HepG2 (cell line): ENCODE data around the gene EIF3A. TPM values are rescaled to one million over a fixed set of nuclear protein-coding genes. Genes with fewer than 3 reads are reported as not detected.

ENCODE experiments used
- ATAC-seq: fragments of 200-7000 bp; cut with Tn5 transposase; 3 replicates; pipeline ENCODE4 v1.9.1; 2020; ENCODE audit warnings: mild to moderate bottlenecking, moderate library complexity
- BruUV-seq: library from RNA; stranded (reverse); fragments of 400-500 nt; replicated peaks from 2 replicates; lab custom pipeline; 2021; lab: Mats Ljungman, UMichigan
- CTCF ChIA-PET: fragments of 300-600 bp; formaldehyde crosslinking; extraction: SDS; loops from one replicate; lab custom pipeline; 2021; ENCODE audit warnings: low total read pairs, inconsistent platforms, low intra/inter-chr PET ratio; lab: Yijun Ruan, JAX
- POLR2A ChIA-PET: fragments of 350-600 bp; sonication (Branson Sonifier 250); formaldehyde crosslinking; loops from one replicate; lab custom pipeline; 2020; ENCODE audit warnings: antibody characterized with exemption, inconsistent platforms; lab: Yijun Ruan, JAX
- DNase-seq: peaks from one replicate; pipeline ENCODE4 v3.0.0-alpha.2; 2015; ENCODE audit warnings: low spot score
- FAIRE-seq: peaks from 3 replicates; lab custom pipeline; 2011; peaks lifted over from hg19 to GRCh38; lab: Jason Lieb, UNC
- H2AFZ ChIP-seq: one replicate; pipeline ENCODE4 v1.6.1; 2011; ENCODE audit warnings: low read length, inconsistent platforms
- H3K27ac ChIP-seq: fragments of 300-600 bp; 3 replicates; pipeline ENCODE4 v1.8.0; 2011; ENCODE audit warnings: mixed run types, mild to moderate bottlenecking, mixed read lengths, low read length, inconsistent platforms; ENCODE audit not compliant: insufficient read depth; ENCODE audit errors: extremely low read length
- H3K27me3 ChIP-seq, 2 experiments: fragments of 200-600 bp in 1 of 2; 2 replicates in 1 of 2; 3 replicates in 1 of 2; pipeline versions ENCODE4 v1.6.0 to v1.8.0; 2011; ENCODE audit warnings: low read length in 2 of 2, mild to moderate bottlenecking in 2 of 2, moderate library complexity in 2 of 2, inconsistent platforms in 1 of 2; ENCODE audit not compliant: insufficient read depth in 2 of 2, control insufficient read depth in 1 of 2
- H3K36me3 ChIP-seq, 2 experiments: fragments of 200-600 bp in 1 of 2; replicated peaks in 1 of 2; 2 replicates in 1 of 2; 3 replicates in 1 of 2; pipeline versions ENCODE4 v1.5.1 to v1.8.0; 2011; ENCODE audit warnings: low read length in 2 of 2, inconsistent platforms in 1 of 2; ENCODE audit not compliant: insufficient read depth in 2 of 2, control insufficient read depth in 1 of 2
- H3K4me1 ChIP-seq: 2 replicates; pipeline ENCODE4 v1.5.1; 2012; ENCODE audit warnings: low read length, inconsistent platforms; ENCODE audit not compliant: insufficient read depth
- H3K4me2 ChIP-seq: 2 replicates; pipeline ENCODE4 v1.6.0; 2011; ENCODE audit warnings: low read depth, low read length, inconsistent platforms
- H3K4me3 ChIP-seq, 3 experiments: fragments of 200-600 bp in 1 of 3; sonication (generic), shearing (Covaris generic) in 1 of 3; replicated peaks in 1 of 3; 2 replicates each; pipeline ENCODE4 v1.5.1; 2011 to 2016; ENCODE audit warnings: low read length in 3 of 3, inconsistent platforms in 2 of 3, low read depth in 2 of 3, mild to moderate bottlenecking in 2 of 3, control low read depth in 1 of 3, mixed read lengths in 1 of 3; ENCODE audit not compliant: insufficient read depth in 1 of 3
- H3K79me2 ChIP-seq: one replicate; pipeline ENCODE4 v1.6.1; 2011; ENCODE audit warnings: low read length, inconsistent platforms; ENCODE audit not compliant: insufficient read depth
- H3K9ac ChIP-seq: 2 replicates; pipeline ENCODE4 v1.6.0; 2011; ENCODE audit warnings: mild to moderate bottlenecking, low read depth, low read length, inconsistent platforms; ENCODE audit not compliant: insufficient read depth
- H3K9me3 ChIP-seq: 2 replicates; pipeline ENCODE4 v1.5.1; 2012; ENCODE audit warnings: mild to moderate bottlenecking, low read length
- H4K20me1 ChIP-seq: 2 replicates; pipeline ENCODE4 v1.6.0; 2011; ENCODE audit warnings: inconsistent platforms, mild to moderate bottlenecking, low read length, moderate library complexity; ENCODE audit not compliant: insufficient read depth
- ARNT2 ChIP-seq: sonication (generic); formaldehyde crosslinking; IDR thresholded peaks from 2 replicates; pipeline ENCODE4 v1.8.0; 2022; ENCODE audit warnings: mild to moderate bottlenecking, low read depth, missing genetic modification reagents, moderate library complexity
- BORCS8-MEF2B ChIP-seq: sonication (generic); formaldehyde crosslinking; IDR thresholded peaks from 2 replicates; pipeline ENCODE4 v1.8.0; 2022; ENCODE audit warnings: mild to moderate bottlenecking, missing genetic modification reagents
- BRD4 ChIP-seq: sonication (generic); formaldehyde crosslinking; IDR thresholded peaks from 2 replicates; pipeline ENCODE4 v1.4.0; 2020; ENCODE audit warnings: missing genetic modification reagents
- E2F1 ChIP-seq: sonication (generic); formaldehyde crosslinking; IDR thresholded peaks from 2 replicates; pipeline ENCODE4 v1.5.0; 2020; ENCODE audit warnings: missing genetic modification reagents
- FOXJ3 ChIP-seq: sonication (generic); formaldehyde crosslinking; IDR thresholded peaks from 2 replicates; pipeline ENCODE4 v1.4.0; 2020; ENCODE audit warnings: missing genetic modification reagents, mild to moderate bottlenecking, borderline replicate concordance
- GPN1 ChIP-seq: sonication (generic); formaldehyde crosslinking; IDR thresholded peaks from 2 replicates; pipeline ENCODE4 v1.5.1; 2020; ENCODE audit warnings: missing genetic modification reagents, borderline replicate concordance
- NFYC ChIP-seq: IDR thresholded peaks from 2 replicates; pipeline ENCODE4 v1.6.1; 2016; ENCODE audit warnings: missing genetic modification reagents, missing compliant biosample characterization
- RORA ChIP-seq: sonication (generic); formaldehyde crosslinking; IDR thresholded peaks from 2 replicates; pipeline ENCODE4 v1.5.0; 2020; ENCODE audit warnings: mild to moderate bottlenecking, missing genetic modification reagents, moderate library complexity
- SAFB2 ChIP-seq: sonication (generic); formaldehyde crosslinking; IDR thresholded peaks from 2 replicates; pipeline ENCODE4 v1.5.1; 2020; ENCODE audit warnings: missing genetic modification reagents, low read depth, mild to moderate bottlenecking, borderline replicate concordance
- SRSF9 ChIP-seq: fragments of 200-400 bp; formaldehyde crosslinking; IDR thresholded peaks from 2 replicates; pipeline ENCODE4 v1.6.1; 2018; ENCODE audit warnings: borderline replicate concordance, mild to moderate bottlenecking, low read depth, low read length; ENCODE audit not compliant: insufficient read depth, poor library complexity, severe bottlenecking
- TFDP1 ChIP-seq: IDR thresholded peaks from 2 replicates; pipeline ENCODE4 v1.6.1; 2016; ENCODE audit warnings: missing compliant biosample characterization, missing genetic modification reagents, borderline replicate concordance
- ZFP37 ChIP-seq: sonication (generic); formaldehyde crosslinking; IDR thresholded peaks from 2 replicates; pipeline ENCODE4 v1.4.0; 2020; ENCODE audit warnings: missing genetic modification reagents, borderline replicate concordance
- ZNF230 ChIP-seq: sonication (generic); formaldehyde crosslinking; IDR thresholded peaks from 2 replicates; pipeline ENCODE4 v1.4.0; 2020; ENCODE audit warnings: mild to moderate bottlenecking, missing genetic modification reagents
- ZNF451 ChIP-seq: sonication (generic); formaldehyde crosslinking; IDR thresholded peaks from 2 replicates; pipeline ENCODE4 v1.5.0; 2020; ENCODE audit warnings: mild to moderate bottlenecking, missing genetic modification reagents
- ZNF503 ChIP-seq: sonication (generic); formaldehyde crosslinking; IDR thresholded peaks from 2 replicates; pipeline ENCODE4 v1.4.0; 2020; ENCODE audit warnings: missing genetic modification reagents
- WGBS: methylation state at CpG from one replicate; pipeline ENCODE4 v1.1.6; 2017; ENCODE audit warnings: low lambda C conversion rate; 5-methylcytosine and 5-hydroxymethylcytosine counted together
- in situ Hi-C: cut with HindIII; loops from 2 replicates; pipeline ENCODE4 v1.10.0; 2017; ENCODE audit warnings: low pct_unique_long_range_greater_than_20kb; ENCODE audit not compliant: extremely low pct_ligation_motif_present
- intact Hi-C: fragments of 100-400 bp; cut with micrococcal nuclease; formaldehyde crosslinking; loops from one replicate; pipeline ENCODE4 v1.10.0; 2022; ENCODE audit not compliant: unreplicated experiment
- polyA plus RNA-seq, 8 experiments: library from polyadenylated mRNA; depleted of rRNA in 3 of 8; stranded (reverse) in 7 of 8; unstranded in 1 of 8; fragments of >200 nt; fragmentation: Illumina TruSeq in 4 of 8; extraction: Trizol in 4 of 8; gene quantifications; 2 replicates each; pipeline versions ENCODE4 v1.2.1 to v1.2.3, GENCODE V29; 2011 to 2016; ENCODE audit warnings: low read depth in 4 of 8, missing spikeins in 1 of 8, mixed read lengths in 1 of 8; ENCODE audit not compliant: insufficient read depth in 1 of 8
- total RNA-seq, 5 experiments: library from RNA; depleted of rRNA; stranded (reverse); fragments of >200 nt; fragmentation: Illumina TruSeq; extraction: Trizol; gene quantifications; 2 replicates each; pipeline ENCODE4 v1.2.3, GENCODE V29; 2016; ENCODE audit warnings: low read depth in 1 of 5
- TF ChIP-seq, protein P1 (sequence below): sonication (generic); formaldehyde crosslinking; IDR thresholded peaks from 2 replicates; pipeline ENCODE4 v1.9.0; 2022; ENCODE audit warnings: low read depth, missing genetic modification reagents
- TF ChIP-seq, protein P2 (sequence below): IDR thresholded peaks from 2 replicates; pipeline ENCODE4 v1.6.1; 2016; ENCODE audit warnings: control low read depth

The EIF3A gene
- total and polyA plus RNA-seq, 2 of the 13 experiments (the other 11 are each of a cell fraction or from before 2014, with no cell fraction given): 25.6 to 117 TPM

DNA sequence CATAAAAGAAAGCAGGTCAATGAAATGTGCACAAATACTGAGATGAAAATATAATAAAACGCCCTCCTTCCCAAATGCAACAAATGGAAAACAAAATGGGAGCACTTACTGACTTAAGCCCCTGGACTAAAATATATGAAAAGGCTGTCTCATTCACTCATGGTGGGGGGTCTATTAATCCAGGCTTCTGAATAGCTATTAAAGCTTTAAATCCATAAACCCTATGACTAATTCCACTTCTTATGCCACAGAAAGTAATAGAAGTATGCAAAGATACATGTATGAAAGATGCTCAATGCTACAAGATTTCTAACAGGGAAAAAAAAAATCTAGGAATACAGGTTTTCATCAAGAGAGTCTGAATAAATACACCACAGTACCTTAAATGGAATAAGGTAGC is 20.5 kb downstream of the EIF3A start:
- H4K20me1 ChIP-seq: no peaks in the 10 kb centered on the region
- BruUV-seq: no TSS peak
- peaks cover 38 to 90% of the 10 kb centered on the region in 2 experiments for H3K36me3 ChIP-seq
- ChIA-PET CTCF (no interaction called here), POLR2A (no interaction called here)
- ATAC-seq (no peak), DNase-seq (no peak), FAIRE-seq (no peak)
- no peak overlapping the region for H2AFZ ChIP-seq
- intact Hi-C loops: loop anchor here (2.0 kb wide), 1 partner anchor 13 kb away; no protein-coding TSS in a partner anchor
- no peak overlapping the region for H3K4me3 ChIP-seq
- H3K79me2 ChIP-seq: peaks cover 22% of the 10 kb centered on the region
- H3K9ac ChIP-seq: no peak overlapping the region
- H3K27me3 ChIP-seq: no peaks in the 10 kb centered on the region
- no peak overlapping the region for H3K27ac ChIP-seq
- no peaks in the 10 kb centered on the region for H3K9me3 ChIP-seq
- WGBS: 94% methylated on average over 1 of the region's 1 CpG
- H3K4me1 ChIP-seq: no peaks in the 10 kb centered on the region
- in situ Hi-C loops: no loop called here
- no peak overlapping the region for H3K4me2 ChIP-seq
- TF ChIP-seq, protein P1, sequence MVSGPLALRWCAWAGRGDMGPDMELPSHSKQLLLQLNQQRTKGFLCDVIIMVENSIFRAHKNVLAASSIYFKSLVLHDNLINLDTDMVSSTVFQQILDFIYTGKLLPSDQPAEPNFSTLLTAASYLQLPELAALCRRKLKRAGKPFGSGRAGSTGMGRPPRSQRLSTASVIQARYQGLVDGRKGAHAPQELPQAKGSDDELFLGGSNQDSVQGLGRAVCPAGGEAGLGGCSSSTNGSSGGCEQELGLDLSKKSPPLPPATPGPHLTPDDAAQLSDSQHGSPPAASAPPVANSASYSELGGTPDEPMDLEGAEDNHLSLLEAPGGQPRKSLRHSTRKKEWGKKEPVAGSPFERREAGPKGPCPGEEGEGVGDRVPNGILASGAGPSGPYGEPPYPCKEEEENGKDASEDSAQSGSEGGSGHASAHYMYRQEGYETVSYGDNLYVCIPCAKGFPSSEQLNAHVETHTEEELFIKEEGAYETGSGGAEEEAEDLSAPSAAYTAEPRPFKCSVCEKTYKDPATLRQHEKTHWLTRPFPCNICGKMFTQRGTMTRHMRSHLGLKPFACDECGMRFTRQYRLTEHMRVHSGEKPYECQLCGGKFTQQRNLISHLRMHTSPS: no peak
- no peak for TF ChIP-seq NFYC (CRISPR knock-in tag)
- no peak for TF ChIP-seq SAFB2 (CRISPR knock-in tag)
- no peak for TF ChIP-seq SRSF9
- TF ChIP-seq TFDP1 (CRISPR knock-in tag): no peak
- no peak for TF ChIP-seq ZNF230 (CRISPR knock-in tag)
- TF ChIP-seq BRD4 (CRISPR knock-in tag): no peak
- no peak for TF ChIP-seq ZFP37 (CRISPR knock-in tag)
- TF ChIP-seq ARNT2 (CRISPR knock-in tag): no peak
- TF ChIP-seq, protein P2, sequence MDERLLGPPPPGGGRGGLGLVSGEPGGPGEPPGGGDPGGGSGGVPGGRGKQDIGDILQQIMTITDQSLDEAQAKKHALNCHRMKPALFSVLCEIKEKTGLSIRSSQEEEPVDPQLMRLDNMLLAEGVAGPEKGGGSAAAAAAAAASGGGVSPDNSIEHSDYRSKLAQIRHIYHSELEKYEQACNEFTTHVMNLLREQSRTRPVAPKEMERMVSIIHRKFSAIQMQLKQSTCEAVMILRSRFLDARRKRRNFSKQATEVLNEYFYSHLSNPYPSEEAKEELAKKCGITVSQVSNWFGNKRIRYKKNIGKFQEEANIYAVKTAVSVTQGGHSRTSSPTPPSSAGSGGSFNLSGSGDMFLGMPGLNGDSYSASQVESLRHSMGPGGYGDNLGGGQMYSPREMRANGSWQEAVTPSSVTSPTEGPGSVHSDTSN (CRISPR knock-in tag): no peak
- TF ChIP-seq ZNF503 (CRISPR knock-in tag): no peak
- TF ChIP-seq BORCS8-MEF2B (CRISPR knock-in tag): no peak
- TF ChIP-seq GPN1 (CRISPR knock-in tag): no peak
- no peak for TF ChIP-seq FOXJ3
- no peak for TF ChIP-seq RORA (CRISPR knock-in tag)
- TF ChIP-seq E2F1: no peak
- no peak for TF ChIP-seq ZNF451 (CRISPR knock-in tag)
